GM19238 (cell line): ENCODE data around the gene COL12A1.
"Not testable (repeated sequence)": the region's sequence is repeated elsewhere in the genome, so short reads cannot be mapped to it uniquely, and the experiment has no call there.

ENCODE experiments used
- DNase-seq: peaks from one replicate; pipeline ENCODE4 v3.0.0; 2011; ENCODE audit warnings: low spot score; ENCODE audit not compliant: insufficient read length

The COL12A1 gene

GRCh38 chr6:75213112-75213511, 7.3 kb upstream of the COL12A1 start:
- DNase-seq = no peak

GRCh38 chr6:75211920-75212590, 6.2 kb upstream of the COL12A1 start:
- no peak for DNase-seq

GRCh38 chr6:75210885-75211739, 5.3 kb upstream of the COL12A1 start:
- DNase-seq = no peak

GRCh38 chr6:75209184-75209723, 3.4 kb upstream of the COL12A1 start:
- no peak for DNase-seq

- DNase-seq = peak; percentile 50
These were observed 2.7 kb upstream of the COL12A1 start for GRCh38 chr6:75208298-75209183.

- DNase-seq = no peak
These were observed 906 bp upstream of the COL12A1 start for GRCh38 chr6:75206576-75207342.

- DNase-seq = no peak
These were observed 686 bp downstream of the COL12A1 start for GRCh38 chr6:75204959-75205775.

GRCh38 chr6:75204217-75204958, 1.5 kb downstream of the COL12A1 start:
- DNase-seq = peak; percentile 16

GRCh38 chr6:75203721-75204120, 2.1 kb downstream of the COL12A1 start:
- no peak for DNase-seq

- no peak for DNase-seq
These were observed 3.1 kb downstream of the COL12A1 start for GRCh38 chr6:75202676-75203131.

- peak; percentile 12 for DNase-seq
These were observed 3.8 kb downstream of the COL12A1 start for GRCh38 chr6:75201901-75202672.

- no peak for DNase-seq
These were observed 4.8 kb downstream of the COL12A1 start for GRCh38 chr6:75201021-75201420.

- no peak for DNase-seq
These were observed 6.0 kb downstream of the COL12A1 start for GRCh38 chr6:75199889-75200288.

- DNase-seq = no peak
These were observed 9.7 kb downstream of the COL12A1 start for GRCh38 chr6:75196081-75196687.

GRCh38 chr6:75188221-75188925, 17.5 kb downstream of the COL12A1 start:
- DNase-seq = no peak

- not testable (repeated sequence) for DNase-seq
These were observed 19.3 kb downstream of the COL12A1 start for GRCh38 chr6:75186581-75186980.

- DNase-seq = no peak
These were observed 22.7 kb downstream of the COL12A1 start for GRCh38 chr6:75183099-75183541.
